Prostate gland (tissue), 2 donors: ENCODE results near the gene IGFLR1. TPM values are rescaled to one million over a fixed set of nuclear protein-coding genes. Genes with fewer than 3 reads are reported as not detected.
A peak's percentile ranks its signal among the peaks of the same experiment; 100 is the strongest.
"Not testable (repeated sequence)": the region's sequence is repeated elsewhere in the genome, so short reads cannot be mapped to it uniquely, and the experiment has no call there.

Experiments used
- DNase-seq: peaks from one replicate; pipeline ENCODE4 v3.0.0-alpha.2; 2019; ENCODE audit warnings: low spot score
- H3K27ac ChIP-seq, 2 donors: fragments of 200-600 bp; sonication (generic); 2 replicates each; pipeline ENCODE4 v1.5.1; 2017 to 2019
- H3K27me3 ChIP-seq: fragments of 200-600 bp; sonication (generic); replicated peaks from 2 replicates; pipeline ENCODE4 v1.5.1; 2019; ENCODE audit not compliant: insufficient read depth
- H3K36me3 ChIP-seq, 2 donors: fragments of 200-600 bp; sonication (generic); 1 replicate in 1 of 2; 2 replicates in 1 of 2; pipeline versions ENCODE4 v1.5.1 to v1.8.1; 2017 to 2019
- H3K4me1 ChIP-seq: fragments of 200-600 bp; sonication (generic); replicated peaks from 2 replicates; pipeline ENCODE4 v1.5.1; 2019
- H3K4me3 ChIP-seq, 2 donors: fragments of 200-600 bp; sonication (generic); 2 replicates each; pipeline ENCODE4 v1.5.1; 2017 to 2019
- H3K9me3 ChIP-seq: fragments of 200-600 bp; sonication (generic); 2 replicates; pipeline ENCODE4 v1.5.1; 2017
- CTCF ChIP-seq, 4 experiments: fragments of 200-600 bp in 2 of 4; fragments of 450-650 bp in 2 of 4; sonication (generic) in 2 of 4; IDR thresholded peaks; 1 replicate in 3 of 4; 2 replicates in 1 of 4; pipeline ENCODE4 v1.5.1; 2016 to 2019; ENCODE audit warnings: antibody characterized with exemption in 4 of 4, mild to moderate bottlenecking in 2 of 4, moderate library complexity in 2 of 4
- POLR2A ChIP-seq: fragments of 450-650 bp; IDR thresholded peaks from one replicate; pipeline ENCODE4 v1.6.1; 2016; ENCODE audit warnings: antibody characterized with exemption, mild to moderate bottlenecking
- POLR2AphosphoS5 ChIP-seq: sonication (generic); formaldehyde crosslinking; IDR thresholded peaks from one replicate; pipeline ENCODE4 v1.6.1; 2017; ENCODE audit warnings: antibody characterized with exemption
- WGBS: methylation state at CpG from one replicate; pipeline ENCODE4 v1.1.5; 2018; 5-methylcytosine and 5-hydroxymethylcytosine counted together
- intact Hi-C: fragments of 100-400 bp; cut with DNase I; formaldehyde crosslinking; loops from one replicate; pipeline ENCODE4 v1.14.2; 2022
- total RNA-seq, 2 donors: library from RNA; depleted of rRNA; stranded (reverse); fragments of >200 nt; gene quantifications; one replicate each; pipeline ENCODE4 v1.1.0, GENCODE V29; 2016

Gene IGFLR1
- total RNA-seq, 2 donors from 2014 or later = 9.4 to 16.1 TPM

GRCh38 chr19:35774274-35775045 is 32.2 kb upstream of the IGFLR1 start:
- Histone ChIP-seq H3K9me3 (no peaks in the 10 kb centered on the region), H3K27ac (no peak overlapping the region), H3K4me3 (peak overlapping the region; percentile 68 to 84), H3K4me1 (no peaks in the 10 kb centered on the region), H3K36me3 (no peaks in the 10 kb centered on the region), H3K27me3 (no peaks in the 10 kb centered on the region)
- intact Hi-C loops = no loop called here
- no peak for DNase-seq
- TF ChIP-seq POLR2A (no peak), POLR2AphosphoS5 (no peak)
- 49% methylated on average over 16 of the region's 16 CpGs for WGBS

- Histone ChIP-seq H3K36me3 (no peaks in the 10 kb centered on the region), H3K4me3 (no peak overlapping the region), H3K4me1 (no peaks in the 10 kb centered on the region), H3K9me3 (no peaks in the 10 kb centered on the region), H3K27ac (no peak overlapping the region), H3K27me3 (no peaks in the 10 kb centered on the region)
- TF ChIP-seq POLR2AphosphoS5 (no peak), CTCF (IDR thresholded peaks at IDR 0.05) (no peak), POLR2A (no peak)
- WGBS = 66% methylated on average over 9 of the region's 9 CpGs
- no peak for DNase-seq
- intact Hi-C loops = no loop called here
Measured at GRCh38 chr19:35773020-35773806, 31.0 kb upstream of the IGFLR1 start.

GRCh38 chr19:35772362-35772761 is 30.1 kb upstream of the IGFLR1 start:
- DNase-seq, H3K27ac ChIP-seq, H3K4me1 ChIP-seq, intact Hi-C loops, H3K27me3 ChIP-seq, H3K4me3 ChIP-seq, H3K9me3 ChIP-seq, H3K36me3 ChIP-seq: not testable (repeated sequence)
- WGBS = 97% methylated on average over 5 of the region's 5 CpGs

GRCh38 chr19:35768082-35768421 is 25.8 kb upstream of the IGFLR1 start:
- Histone ChIP-seq H3K27me3 (no peaks in the 10 kb centered on the region), H3K4me1 (no peaks in the 10 kb centered on the region), H3K36me3 (no peaks in the 10 kb centered on the region), H3K9me3 (no peaks in the 10 kb centered on the region), H3K4me3 (no peak overlapping the region), H3K27ac (no peak overlapping the region)
- no peak for DNase-seq
- 56% methylated on average over 15 of the region's 15 CpGs for WGBS
- intact Hi-C loops = no loop called here
- no peak for TF ChIP-seq POLR2A
- TF ChIP-seq CTCF (IDR thresholded peaks at IDR 0.05) = no peak
- TF ChIP-seq POLR2AphosphoS5 = no peak

- H3K27me3 ChIP-seq = no peaks in the 10 kb centered on the region
- no peaks in the 10 kb centered on the region for H3K4me1 ChIP-seq
- no peak overlapping the region for H3K4me3 ChIP-seq
- H3K36me3 ChIP-seq = no peaks in the 10 kb centered on the region
- no peak for TF ChIP-seq POLR2A
- no peak for TF ChIP-seq CTCF (IDR thresholded peaks at IDR 0.05)
- TF ChIP-seq POLR2AphosphoS5 = no peak
- no peak overlapping the region for H3K27ac ChIP-seq
- DNase-seq = no peak
- H3K9me3 ChIP-seq = no peaks in the 10 kb centered on the region
- intact Hi-C loops = no loop called here
- WGBS = 63% methylated on average over 34 of the region's 34 CpGs
Measured at GRCh38 chr19:35767288-35768081, 25.2 kb upstream of the IGFLR1 start.
